ENCODE data around the gene RSRC2.
"Not testable (repeated sequence)": the region's sequence is repeated elsewhere in the genome, so short reads cannot be mapped to it uniquely, and the experiment has no call there.

Gene RSRC2

DNA sequence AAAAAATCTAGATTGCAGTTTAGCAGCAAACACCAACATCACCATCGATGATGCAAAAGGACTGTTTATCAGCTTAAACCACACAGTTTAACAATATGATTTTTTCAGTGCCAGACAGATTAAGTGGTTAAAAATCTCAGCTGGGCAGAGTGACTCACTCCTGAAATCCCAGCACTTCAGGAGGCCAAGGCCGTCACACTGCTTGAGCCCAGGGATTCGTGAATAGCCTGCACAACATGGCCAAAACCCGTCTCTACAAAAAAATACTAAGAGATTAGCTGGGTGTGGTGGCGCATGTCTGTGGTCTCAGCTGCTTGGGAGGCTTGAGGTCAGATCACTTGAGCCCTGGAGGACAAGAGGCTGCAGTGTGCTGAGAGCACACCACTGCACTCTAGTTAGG lies 8.9 kb downstream of the RSRC2 start:
- DNase-seq = no peak

DNA sequence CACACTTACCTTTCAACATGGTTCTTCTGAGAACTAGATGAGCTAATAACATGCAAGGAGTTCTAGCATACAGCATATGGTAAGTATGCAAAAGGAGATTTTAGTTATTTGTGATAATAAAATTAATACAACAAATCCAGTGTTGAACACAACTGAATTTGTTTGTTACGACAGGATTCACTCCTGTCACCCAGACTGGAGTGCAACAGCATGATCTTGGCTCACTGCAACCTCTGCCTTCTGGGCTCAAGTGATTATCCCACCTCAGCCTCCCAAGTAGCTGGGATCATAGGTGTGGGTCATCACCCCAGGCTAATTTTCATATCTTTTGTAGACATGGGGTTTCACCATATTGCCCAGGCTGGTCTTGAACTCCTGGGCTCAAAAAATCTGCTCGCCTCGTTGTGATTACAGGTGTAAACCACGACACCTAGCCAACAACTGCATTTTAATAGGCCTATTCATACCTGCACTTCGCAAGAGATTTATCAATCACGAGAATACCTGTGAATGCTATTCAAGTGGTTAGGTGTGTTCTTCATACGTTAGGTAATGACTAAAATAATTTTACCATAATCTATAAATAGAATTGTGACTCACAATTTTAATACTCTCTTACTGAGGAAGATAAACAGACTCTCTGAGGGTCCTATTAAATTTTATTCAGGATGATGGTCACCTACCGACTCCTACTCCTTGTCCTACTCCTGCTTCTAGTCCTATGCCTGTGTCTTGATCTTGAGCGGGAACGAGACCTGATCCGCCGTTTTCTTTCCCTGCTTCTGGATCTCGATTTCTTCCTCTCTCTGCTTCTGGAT lies 10.0 kb downstream of the RSRC2 start:
- no peak for DNase-seq

DNA sequence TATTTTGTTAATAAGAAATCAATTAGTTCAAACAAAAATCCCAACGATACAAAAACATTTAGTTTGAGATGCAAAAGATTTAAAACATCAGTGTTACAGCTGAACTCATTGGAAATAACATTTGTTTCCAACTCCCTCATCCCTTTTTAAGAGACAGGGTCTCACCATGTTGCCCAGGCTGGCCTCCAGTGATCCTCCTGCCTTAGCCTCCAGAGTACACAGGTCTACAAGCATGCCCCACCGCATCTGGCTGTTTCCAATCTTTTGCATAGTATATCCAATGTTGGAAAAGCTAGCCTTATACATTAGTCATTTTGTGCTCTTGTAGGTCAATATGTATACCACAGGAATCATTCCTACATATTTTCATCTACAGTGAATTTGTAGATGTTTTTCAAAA lies 11.5 kb downstream of the RSRC2 start:
- no peak for DNase-seq

DNA sequence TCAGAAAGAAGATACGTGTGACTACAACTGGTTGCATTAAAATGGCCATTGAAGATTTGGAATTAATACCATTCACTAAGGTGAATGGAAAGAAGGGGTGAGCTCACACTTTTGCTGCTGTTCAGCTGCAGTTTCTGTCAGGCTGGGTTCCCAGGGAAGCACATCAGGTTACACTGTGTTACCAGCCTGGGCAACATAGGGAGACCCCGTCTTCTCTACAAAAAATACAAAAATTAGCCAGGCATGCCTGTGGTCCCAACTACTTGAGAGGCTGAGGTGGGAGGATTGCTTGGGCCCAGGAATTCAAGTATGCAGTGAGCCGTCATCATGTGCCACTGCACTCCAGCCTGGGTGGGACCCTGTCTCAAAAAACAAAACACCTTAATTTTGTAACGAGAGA lies 13.1 kb downstream of the RSRC2 start:
- no peak for DNase-seq

DNA sequence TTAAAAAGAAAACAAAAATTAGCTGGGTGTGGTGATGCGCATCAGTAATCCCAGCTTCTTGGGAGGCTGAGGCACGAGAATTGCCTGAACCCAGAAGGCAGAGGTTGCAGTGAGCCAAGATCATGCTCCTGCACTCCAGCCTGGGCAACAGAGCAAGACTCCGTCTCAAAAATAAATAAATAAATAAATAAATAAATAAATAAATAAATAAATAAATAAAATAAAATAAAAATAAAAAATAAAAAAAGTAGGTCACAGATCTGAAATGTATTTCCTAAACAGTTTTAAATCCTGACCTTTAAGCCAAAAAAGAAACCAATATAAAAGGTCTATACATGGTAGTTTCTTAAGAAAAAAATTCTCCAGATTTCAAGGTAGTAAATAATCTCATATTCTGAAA lies 13.7 kb downstream of the RSRC2 start:
- DNase-seq = not testable (repeated sequence)

DNA sequence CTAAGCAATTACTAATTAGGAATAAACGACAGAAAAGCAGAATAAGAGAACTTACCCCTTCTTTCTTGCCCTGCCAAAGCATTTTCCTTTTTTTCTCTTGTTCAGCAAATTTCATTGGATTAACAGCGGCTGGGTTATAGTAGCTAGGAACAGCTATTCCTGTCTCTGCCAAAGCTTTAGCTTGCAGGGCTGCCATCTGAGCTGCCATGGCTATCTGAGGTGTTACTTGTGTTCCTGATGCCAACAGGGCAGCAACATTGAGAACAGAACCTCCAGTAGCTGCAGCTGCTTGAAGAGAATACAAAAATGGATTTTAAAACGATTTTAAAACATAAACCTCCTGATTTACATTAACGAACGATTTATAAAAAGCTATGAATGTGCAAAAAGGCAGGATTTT lies 18.6 kb downstream of the RSRC2 start:
- no peak for DNase-seq

DNA sequence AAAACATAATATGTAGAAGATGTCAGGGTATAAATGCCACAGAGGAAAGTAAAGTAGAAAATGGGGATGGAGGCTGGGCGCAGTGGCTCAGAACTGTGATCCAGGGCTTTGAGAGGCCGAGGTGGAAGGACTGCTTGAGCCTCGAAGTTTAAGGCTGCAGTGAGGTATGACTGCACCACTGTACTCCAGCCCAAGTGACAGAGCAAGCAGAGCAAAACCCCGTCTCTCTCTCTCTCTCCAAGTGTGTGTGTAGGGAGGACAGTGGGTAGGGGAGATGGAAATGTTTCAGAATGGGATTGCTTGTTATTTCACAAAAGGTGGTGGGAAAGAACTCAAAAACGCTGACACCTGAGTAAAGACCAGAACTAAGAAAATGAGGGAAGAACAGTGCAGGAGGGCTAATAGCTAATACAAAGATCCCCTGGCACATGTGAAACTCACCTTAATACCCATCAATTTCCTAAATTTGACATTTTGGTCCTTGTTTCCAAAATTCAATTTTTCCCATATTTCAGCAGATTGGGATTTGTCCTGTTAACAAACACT lies 20.3 kb downstream of the RSRC2 start:
- no peak for DNase-seq

DNA sequence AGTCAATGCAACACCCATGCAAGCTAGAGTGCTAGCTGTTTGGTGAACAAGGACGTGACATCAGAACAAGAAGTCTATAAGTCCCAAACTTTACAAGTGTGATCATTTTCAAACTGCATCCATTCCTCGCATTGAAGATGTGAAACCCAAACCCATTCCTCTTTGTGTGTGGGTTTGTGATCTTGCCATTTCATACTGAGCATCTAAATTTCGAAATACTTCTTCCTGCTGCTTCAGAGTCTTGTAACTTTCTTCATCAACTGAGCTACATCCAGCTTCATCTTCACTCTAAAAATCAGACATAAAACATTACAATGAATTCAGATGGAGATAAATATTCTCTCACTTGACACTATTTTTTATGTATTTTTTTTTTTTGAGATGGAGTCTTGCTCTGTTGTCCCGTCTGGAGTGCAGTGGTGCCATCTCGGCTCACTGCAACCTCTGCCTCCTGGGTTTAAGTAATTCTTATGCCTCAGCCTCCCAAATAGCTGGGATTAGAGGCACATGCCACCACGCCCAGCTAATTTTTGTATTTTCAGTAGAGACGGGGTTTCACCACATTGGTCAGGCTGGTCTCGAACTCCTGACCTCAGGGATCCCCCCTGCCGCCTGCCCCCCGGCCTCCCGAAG lies 21.2 kb downstream of the RSRC2 start:
- no peak for DNase-seq

DNA sequence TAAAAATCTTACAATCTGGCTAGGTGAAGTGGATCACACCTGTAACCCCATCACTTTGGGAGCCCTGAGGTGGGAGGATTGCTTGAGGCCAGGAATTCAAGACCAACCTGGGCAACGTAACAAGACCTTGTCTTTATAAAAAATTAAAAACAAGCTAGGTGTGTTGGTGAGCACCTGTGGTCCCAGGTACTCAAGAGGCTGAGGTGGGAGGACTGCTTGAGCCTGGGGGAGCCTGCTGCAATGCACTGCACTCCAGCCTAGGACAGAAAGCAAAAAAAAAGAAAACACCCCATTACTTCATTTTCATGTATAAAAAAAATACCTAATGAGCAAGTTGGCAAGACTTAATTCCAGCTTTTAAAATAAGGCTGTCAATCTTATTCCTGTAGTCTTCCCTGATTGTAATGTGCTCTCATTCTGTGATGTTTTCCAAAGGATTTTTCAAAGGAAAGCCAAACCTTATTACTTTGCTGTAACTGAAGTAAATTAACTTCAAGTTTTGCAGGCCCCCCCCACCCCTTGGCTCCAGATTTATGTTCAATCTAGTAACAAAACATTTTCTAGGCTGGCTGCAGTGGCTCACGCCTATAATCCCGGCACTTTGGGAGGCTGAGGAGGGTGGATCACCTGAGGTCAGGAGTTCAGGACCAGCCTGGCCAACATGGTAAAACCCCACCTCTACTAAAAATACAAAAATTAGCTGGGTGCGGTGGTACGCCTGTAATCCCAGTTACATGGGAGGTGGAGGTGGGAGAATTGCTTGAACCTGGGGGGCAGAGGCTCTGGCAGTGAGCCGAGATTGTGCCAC lies 22.7 kb downstream of the RSRC2 start:
- no peak for DNase-seq

DNA sequence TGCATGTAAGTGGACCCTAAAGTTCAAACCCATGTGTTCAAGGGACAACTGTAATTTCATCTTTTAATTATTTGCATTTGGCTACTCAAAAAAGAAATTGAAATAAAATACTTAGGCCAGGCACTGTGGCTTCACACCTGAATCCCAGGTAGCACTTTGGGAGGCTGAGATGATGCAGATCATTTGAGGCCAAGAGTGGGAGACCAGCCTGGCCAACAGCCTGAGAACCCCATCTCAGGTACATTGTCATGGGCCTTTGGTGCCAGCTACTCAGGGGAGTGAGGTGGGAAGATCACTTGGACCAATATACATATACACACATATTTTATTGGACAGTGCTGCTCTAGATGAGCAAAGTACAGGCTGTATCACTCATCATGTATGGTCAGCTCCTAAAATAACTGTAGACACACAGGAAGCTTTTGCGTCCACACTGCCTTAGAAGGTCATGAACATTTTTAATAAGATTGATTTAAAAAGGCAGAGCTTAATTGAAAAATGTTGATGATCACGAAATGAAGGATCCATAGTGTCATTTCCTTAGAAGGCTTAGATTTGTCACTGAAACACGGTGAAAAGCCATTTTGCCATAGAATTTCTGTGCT lies 23.5 kb downstream of the RSRC2 start:
- no peak for DNase-seq

DNA sequence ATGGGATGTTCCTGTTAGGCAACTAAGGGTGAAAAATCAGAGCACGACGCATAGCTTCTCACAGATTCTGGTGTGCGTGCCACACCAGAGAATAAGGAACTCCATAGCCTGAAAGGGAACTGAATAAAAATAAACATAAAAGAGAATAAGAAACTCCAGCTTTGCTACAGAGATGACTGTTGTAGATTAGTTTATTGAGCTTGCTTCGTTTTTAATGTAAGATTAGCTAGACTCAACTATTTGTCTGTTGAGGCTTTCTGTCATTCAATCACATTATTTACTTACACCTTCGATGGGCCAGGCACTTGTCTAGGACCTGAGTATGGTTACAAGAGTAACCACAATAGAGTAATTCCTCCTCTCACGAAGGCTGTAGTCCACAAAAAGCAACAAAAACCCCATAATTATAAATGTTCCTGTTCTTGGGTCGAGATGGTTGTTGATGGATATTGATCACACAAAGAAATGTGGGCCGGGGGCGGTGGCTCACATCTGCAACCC lies 25.2 kb downstream of the RSRC2 start:
- DNase-seq = no peak

DNA sequence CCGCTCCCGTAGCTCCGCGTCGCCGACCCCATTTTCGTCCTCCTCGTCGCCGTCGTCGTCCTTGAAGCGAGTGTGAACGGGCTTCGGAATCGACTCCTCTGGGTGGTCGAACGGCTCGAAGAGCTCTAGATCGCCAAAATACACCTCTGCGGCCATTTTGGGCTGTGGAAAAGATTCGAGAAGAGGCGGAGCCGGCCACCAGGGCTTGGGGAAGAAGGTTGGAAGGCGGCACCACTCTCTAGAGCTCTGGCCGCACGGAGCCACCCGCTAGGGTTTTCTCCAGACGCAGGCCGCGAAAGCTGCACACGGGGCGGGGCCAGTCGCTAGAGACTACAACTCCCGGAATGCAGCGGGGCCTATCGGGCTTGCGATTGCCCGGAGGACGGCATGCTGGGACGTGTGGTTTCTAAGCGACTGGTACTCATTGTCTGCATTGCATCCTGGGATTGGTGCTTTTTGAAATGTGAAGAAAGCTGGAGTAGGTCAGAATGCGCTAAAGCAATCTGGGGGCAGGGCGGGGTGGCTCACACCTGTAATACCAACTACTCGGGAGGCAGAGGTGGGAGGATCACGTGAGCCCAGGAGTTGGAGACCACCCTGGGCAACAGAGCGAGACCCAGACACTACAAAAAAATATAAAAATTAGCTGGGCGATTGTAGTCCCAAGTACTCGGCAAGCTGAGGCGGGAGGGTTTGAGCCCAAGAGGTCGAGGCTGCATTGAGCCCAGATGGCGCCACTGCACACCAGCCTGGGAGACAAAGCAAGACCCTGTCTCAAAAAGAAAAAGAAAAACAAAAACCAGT lies 25.8 kb downstream of the RSRC2 start, which contains the start of gene ZCCHC8:
Gene ZCCHC8 (minus strand): TSS at position 248 of the 804 bp plus-strand sequence. CDS start 92 bp downstream, at position 156.
- peak; percentile 97 to 98 for DNase-seq

DNA sequence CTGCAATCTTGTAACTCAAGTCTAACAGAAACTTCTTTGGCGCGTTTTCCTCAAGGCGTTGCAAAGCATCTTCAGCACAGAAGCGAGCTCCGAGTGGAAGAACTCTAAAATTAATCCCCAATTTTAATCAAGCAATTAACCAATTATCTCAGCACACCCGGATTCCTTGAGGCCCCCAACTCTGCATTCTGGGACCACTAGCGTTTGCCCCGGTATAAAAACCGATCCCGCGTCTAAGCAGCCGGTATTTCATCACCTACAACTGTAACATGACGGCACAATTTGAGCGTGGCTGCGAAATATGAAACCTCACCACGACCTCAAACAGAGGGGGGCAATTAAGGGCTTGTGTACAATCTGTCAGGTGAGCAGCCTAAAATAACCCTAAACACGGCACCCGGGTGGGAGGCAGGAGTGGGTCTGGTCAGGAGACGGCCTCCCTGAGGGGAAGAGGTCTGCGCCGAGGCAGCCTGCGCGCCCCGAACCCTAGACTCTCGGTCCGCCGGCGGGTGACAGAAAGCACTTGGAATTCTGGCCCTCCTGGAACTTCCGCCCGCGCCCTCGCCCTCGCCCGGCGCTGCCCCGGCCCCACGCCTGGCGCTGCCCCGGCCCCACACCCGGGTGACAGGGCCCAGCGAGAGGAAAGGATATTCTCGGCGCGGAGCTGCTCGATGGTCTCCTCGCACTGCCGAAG lies 26.6 kb downstream of the RSRC2 start:
- peak; percentile 46 to 51 for DNase-seq

DNA sequence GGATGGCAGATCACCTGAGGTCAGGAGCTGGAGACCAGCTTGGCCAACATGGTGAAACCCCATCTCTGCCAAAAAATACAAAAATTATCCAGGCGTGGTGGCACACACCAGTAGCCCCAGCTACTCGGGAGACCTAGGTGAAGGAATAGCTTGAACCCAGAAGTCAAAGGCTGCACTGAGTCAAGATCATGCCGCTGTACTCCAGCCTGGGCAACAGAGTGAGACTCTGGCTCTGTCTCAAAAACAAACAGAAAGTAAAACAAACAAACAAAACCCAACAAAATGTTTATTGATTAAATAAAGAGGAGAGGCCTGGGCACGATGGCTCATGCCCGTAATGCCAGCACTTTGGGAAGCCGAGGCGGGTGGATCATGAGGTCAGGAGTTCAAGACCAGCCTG lies 31.5 kb downstream of the RSRC2 start:
- no peak for DNase-seq

DNA sequence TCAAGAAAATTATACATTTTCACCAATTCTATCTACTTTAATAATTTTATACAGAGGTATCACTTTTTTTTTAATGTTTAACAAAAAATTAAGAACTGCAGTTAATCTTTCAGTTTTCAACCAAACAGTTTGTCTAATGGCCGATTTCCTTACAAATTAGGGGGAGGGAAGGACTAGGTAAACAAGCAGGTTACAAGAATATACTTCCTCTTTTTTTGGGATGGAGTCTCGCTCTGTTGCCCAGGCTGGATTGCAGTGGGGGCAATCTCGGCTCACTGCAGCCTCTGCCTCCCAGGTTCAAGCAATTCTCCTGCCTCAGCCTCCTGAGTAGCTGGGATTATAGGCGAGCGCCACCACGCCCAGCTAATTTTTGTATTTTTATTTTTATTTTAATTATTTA lies 33.5 kb downstream of the RSRC2 start:
- DNase-seq = not testable (repeated sequence)

DNA sequence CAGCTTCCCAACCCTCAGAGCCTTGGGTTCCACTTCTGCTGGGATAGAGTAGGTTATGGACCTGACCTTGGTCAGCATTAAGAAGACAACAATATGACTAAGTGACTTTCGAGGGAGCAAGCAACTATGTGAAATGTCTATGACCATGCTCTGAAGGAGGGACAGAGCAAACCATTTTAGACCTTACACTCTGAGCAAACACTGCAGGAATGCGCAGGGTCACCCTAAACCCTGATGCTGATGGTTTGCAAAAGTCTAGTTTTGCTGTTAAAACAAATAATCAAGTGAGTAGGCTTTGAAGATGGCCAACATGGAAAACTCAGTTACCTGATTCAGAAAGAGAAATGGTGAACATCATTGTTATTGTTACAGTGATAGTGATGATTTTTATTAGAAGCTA lies 34.7 kb downstream of the RSRC2 start:
- DNase-seq = no peak

DNA sequence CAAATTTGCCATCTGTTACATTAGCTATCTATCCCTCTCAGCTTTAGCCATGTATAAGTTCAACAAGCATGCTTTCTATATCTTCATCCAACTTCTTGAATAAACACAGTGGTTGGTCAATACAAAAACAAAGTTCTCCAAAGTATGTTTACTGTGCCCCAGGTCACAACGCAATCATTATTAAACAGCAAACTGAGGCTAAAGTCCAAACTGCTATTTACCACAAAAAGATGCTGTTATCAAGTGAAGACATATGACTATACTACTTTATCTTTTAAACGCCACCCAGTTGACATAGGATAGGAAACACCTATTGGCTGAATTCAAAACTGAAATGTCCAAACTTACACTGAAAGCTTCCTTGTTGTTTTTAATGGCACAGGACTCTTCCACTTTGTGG lies 37.7 kb downstream of the RSRC2 start:
- no peak for DNase-seq

DNA sequence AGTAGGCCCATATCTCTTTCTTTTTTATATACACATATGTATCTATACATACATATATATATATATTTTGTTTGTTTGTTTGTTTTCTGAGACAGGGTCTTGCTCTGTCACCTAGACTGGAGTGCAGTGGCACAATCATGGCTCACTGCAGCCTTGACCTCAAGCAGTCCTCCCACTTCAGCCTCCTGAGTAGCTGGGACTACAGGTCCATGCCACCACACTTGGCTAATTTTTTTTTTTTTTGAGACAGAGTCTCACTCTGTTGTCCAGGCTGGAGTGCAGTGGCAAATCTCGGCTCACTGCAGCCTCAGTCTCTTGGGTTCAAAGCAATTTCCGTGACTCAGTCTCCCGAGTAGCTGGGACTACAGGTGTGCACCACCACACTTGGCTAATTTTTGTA lies 38.9 kb downstream of the RSRC2 start:
- not testable (repeated sequence) for DNase-seq

DNA sequence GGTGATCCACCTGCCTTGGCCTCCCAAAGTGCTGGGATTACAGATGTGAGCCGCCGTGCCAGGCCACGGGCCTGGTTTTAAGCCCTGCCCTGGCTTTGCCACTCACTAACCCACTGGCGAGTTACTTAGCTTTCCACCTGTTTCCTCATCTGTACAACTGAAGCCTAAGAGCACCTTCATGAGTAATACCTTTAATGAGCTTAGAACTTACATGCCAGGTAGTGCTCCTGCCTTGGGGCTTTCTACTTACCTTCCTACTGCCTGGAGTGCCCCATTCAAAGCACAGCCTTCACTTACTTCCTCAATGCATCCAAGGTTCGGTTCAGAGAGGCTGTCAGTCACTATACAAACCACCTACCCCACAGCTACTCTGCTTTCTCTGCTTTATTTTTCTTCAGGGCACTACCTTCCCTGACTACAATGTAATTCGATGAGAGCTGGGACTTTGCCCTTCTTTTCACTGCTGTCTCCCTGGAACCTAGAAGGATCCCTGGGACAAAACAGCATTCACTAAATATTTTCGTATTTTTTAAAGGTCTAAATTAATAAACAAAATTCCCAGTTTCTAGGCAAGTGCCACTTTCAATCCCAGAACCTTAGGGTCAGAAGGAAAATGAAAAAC lies 39.8 kb downstream of the RSRC2 start:
- no peak for DNase-seq

DNA sequence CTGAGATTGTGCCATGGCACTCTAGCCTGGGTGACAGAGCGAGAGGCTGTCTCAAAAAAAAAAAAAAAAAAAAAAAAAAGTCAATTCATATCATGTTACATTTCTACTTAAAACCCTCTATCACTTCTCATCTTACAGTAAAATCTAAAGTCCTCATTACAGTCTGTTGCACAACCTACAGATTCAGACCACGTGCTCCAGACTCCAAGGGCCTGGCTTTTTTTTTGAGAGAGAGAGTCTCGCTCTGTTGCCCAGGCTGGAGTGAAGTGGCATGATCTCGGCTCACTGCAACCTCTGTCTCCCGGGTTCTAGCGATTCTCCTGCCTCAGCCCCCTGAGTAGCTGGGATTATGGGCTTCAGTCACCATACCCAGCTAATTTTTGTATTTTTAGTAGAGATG lies 40.4 kb downstream of the RSRC2 start:
- not testable (repeated sequence) for DNase-seq

DNA sequence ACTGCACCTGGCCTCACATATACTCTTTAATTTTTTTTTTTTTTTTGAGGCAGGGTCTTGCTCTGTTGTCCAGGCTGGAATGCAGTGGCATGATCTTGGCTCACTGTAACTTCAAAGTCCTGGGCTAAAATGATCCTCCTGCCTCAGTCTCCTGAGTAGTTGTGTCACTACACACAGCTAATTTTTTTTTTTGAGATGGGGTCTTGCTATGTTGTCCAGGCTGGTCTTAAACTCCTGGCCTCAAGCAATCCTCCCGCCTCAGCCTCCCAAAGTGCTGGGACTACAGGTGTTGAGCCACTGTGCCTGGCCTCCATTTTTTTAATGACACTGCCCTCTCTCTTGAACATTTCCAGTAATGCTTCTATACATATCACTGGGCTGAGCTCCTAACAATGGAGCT lies 42.4 kb downstream of the RSRC2 start:
- not testable (repeated sequence) for DNase-seq
